ENCODE measurements around the gene FGR. TPM values are rescaled to one million over a fixed set of nuclear protein-coding genes. Genes with fewer than 3 reads are reported as not detected.

Gene FGR
- total and polyA plus RNA-seq, 12 donors: 1.5 to 51.9 (median 9.6) TPM

DNA sequence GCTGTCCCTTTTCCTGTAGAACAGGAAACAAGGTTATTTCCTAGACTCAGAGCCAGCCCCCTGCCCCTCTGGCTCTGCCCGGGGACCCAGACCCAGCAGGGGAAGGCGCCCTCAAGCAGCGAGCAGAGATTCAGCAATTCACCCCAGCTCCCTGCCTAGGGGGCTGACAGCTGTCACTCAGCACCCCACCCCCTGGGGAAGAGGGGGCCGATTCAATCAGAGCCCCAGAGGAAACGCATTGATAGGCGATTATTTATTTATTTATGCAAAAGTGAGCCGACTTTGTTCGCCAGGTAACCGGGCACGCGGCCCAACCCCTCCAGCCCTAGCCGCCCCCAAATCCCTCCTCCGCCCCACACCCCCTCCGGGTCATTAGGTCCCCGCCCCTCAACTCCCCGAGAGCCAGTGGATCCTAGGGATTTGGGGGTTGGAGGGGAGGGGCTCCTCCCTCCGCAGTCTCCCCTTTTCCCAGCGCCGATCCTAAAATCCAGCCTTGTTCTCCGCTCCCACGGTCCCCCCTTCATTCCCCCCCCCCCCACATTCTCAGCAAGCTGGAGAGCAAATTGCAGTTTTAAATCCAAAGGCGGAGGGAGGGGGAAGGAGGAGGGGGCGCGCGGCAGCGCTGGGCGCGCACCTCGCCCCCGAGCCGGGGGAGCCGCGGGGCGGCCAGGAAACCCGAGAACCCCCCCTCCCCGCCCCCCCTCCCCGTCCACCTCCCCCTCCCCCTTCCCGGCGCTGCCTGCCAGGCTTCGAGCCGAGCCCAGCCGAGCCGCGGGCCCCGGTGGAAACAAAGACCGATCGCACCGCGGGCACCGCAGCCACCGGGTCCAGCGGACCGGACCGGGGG lies 32.3 kb downstream of the FGR start:
- intact Hi-C loops (cut with DNase I): loop anchor here (2.0 to 5.0 kb wide), 3 partner anchors 45 to 205 kb away; no protein-coding TSS in a partner anchor
- H3K27ac ChIP-seq: peak overlapping the region; percentile 84 to 96 (median 90)
- no peaks in the 10 kb centered on the region for H3K36me3 ChIP-seq (replicated peaks in 1 of 2)
- no peaks in the 10 kb centered on the region for H3K27me3 ChIP-seq
- peak in 6 of 7 donors; percentile 57 to 78 (median 75) for DNase-seq
- TF ChIP-seq POLR2A (IDR thresholded peaks at IDR 0.05): peak in 1 of 2 donors; percentile 32
- TF ChIP-seq, protein P1, sequence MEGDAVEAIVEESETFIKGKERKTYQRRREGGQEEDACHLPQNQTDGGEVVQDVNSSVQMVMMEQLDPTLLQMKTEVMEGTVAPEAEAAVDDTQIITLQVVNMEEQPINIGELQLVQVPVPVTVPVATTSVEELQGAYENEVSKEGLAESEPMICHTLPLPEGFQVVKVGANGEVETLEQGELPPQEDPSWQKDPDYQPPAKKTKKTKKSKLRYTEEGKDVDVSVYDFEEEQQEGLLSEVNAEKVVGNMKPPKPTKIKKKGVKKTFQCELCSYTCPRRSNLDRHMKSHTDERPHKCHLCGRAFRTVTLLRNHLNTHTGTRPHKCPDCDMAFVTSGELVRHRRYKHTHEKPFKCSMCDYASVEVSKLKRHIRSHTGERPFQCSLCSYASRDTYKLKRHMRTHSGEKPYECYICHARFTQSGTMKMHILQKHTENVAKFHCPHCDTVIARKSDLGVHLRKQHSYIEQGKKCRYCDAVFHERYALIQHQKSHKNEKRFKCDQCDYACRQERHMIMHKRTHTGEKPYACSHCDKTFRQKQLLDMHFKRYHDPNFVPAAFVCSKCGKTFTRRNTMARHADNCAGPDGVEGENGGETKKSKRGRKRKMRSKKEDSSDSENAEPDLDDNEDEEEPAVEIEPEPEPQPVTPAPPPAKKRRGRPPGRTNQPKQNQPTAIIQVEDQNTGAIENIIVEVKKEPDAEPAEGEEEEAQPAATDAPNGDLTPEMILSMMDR (IDR thresholded peaks at IDR 0.05): no peak
- WGBS, 4 donors: 0 to 1% (median 1%) methylated on average over 4 to 52 of the region's 54 CpGs
- peaks cover 44 to 50% of the 10 kb centered on the region in 2 donors for H3K4me1 ChIP-seq (replicated peaks in 1 of 2)
- no peaks in the 10 kb centered on the region for H3K9me3 ChIP-seq (replicated peaks in 1 of 3)
- peak overlapping the region; percentile 73 to 95 (median 76) for H3K4me3 ChIP-seq

DNA sequence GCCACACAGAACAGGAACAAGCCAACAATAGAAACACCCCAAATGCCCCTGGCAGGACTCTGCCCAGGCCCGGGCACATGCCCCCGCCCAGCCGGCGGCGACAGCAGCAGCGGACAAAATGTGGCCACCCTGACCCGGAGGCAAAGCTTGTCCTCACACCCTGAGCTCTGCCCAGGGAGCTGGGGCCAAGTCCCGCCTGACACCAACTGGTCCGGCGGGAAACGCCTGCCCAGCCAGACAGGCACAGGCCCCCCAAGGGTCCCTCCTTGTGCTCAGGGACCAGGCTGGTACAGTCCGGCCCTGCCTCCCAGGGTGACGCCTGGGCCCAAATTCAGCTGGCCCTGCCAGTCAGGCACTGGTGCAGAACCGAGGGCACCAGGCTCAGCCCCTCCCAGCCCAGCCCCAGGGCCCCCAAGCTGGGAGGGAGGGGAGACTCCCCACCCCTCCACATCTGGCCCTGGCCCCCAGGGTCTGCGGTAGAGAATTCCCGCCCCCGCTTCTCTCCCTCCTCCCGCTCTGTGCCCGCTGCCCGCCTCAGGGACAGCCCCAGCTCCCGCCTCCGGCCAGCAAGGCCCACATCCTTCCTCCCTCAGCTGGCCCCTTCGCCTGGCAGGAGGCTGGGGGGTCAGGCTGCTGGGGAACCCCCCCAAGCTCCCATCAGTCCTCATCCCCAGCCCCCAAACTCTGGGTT lies 33.1 kb downstream of the FGR start:
- intact Hi-C loops (cut with DNase I): loop anchor here (2.0 to 5.0 kb wide), 3 partner anchors 45 to 205 kb away; no protein-coding TSS in a partner anchor
- Histone ChIP-seq H3K27ac (peak overlapping the region; percentile 84 to 96 (median 88)), H3K4me3 (peak overlapping the region; percentile 22 to 95 (median 75)), H3K4me1 (replicated peaks in 1 of 2) (peaks cover 51 to 58% of the 10 kb centered on the region in 2 donors), H3K27me3 (no peaks in the 10 kb centered on the region), H3K9me3 (replicated peaks in 1 of 3) (no peaks in the 10 kb centered on the region), H3K36me3 (replicated peaks in 1 of 2) (no peaks in the 10 kb centered on the region)
- DNase-seq: peak in 6 of 7 donors; percentile 55 to 74 (median 60)
- 0 to 3% (median 2%) methylated on average over 2 to 23 of the region's 23 CpGs for WGBS, 4 donors
- TF ChIP-seq, protein P1 (IDR thresholded peaks at IDR 0.05): no peak

DNA sequence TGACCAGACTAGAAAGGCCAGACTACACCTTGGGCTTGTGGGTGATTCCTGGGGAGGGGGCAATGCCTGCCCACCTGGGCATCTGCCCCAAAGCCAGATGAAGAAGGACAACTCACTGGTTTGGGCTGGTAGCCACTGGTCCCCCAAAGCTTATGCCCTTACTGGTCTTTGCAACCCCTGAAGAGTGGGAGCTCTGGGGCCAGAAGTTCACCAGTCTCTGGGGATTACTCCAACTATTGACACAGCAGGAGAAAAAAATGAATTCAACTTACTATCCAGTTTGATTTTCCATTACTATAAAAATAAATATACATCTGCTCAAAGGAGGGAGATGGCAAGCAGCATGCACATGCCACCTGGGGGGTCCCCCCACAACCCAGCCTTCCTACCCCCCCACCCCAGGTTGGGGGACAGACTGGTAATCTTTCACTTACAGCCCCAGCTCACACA lies 33.6 kb downstream of the FGR start:
- H3K27ac ChIP-seq: peak overlapping the region; percentile 84 to 96 (median 88)
- H3K9me3 ChIP-seq (replicated peaks in 1 of 3): no peaks in the 10 kb centered on the region
- peak overlapping the region in 2 of 4 donors; percentile 77 to 95 for H3K4me3 ChIP-seq
- H3K36me3 ChIP-seq (replicated peaks in 1 of 2): no peaks in the 10 kb centered on the region
- TF ChIP-seq, protein P1 (IDR thresholded peaks at IDR 0.05): no peak
- no peak for TF ChIP-seq POLR2A (IDR thresholded peaks at IDR 0.05)
- H3K27me3 ChIP-seq: no peaks in the 10 kb centered on the region
- no peak for DNase-seq
- peaks cover 57 to 64% of the 10 kb centered on the region in 2 donors for H3K4me1 ChIP-seq (replicated peaks in 1 of 2)
- intact Hi-C loops (cut with DNase I): loop anchor here in 1 of 2 donors (5.0 kb wide), 2 partner anchors 44 to 204 kb away; no protein-coding TSS in a partner anchor

Measured in adrenal gland (tissue), 12 donors.